HG03280 (cell line): Measurements from ENCODE around the gene TMX2.

Source experiments
- ATAC-seq: cut with Tn5 transposase; IDR thresholded peaks from one replicate; pipeline ENCODE4 v1.9.1; 2021; ENCODE audit warnings: mild to moderate bottlenecking, moderate library complexity; ENCODE audit not compliant: unreplicated experiment

TMX2 gene

GRCh38 chr11:57763568-57763967 lies 51.2 kb downstream of the TMX2 start:
- no peak for ATAC-seq

GRCh38 chr11:57764021-57764420 lies 51.6 kb downstream of the TMX2 start:
- ATAC-seq, result no peak

- ATAC-seq, result no peak
Observed at GRCh38 chr11:57764566-57764965, 52.2 kb downstream of the TMX2 start.

GRCh38 chr11:57764972-57765371 lies 52.6 kb downstream of the TMX2 start:
- no peak for ATAC-seq

DNA sequence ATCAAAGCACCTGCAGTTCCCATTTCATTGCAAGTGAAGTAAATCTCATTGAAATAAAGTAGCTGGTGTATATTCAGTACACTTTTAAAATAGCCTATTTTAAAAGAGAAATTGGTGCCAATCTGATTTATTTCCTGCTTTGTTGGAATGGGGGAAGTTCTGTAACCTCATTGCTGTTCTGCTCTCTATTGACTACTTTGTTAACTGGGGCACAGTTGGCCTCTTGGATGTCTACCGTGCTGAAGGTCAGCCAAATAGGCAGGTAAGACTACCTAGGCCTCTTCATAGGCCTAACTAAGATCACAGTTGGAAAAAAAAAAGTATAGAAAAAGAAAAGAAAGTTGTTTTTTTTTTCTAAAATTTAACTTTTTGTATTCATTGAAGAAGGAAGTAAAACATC lies 58.4 kb downstream of the TMX2 start:
- ATAC-seq, result no peak

GRCh38 chr11:57771365-57771764 lies 59.0 kb downstream of the TMX2 start:
- no peak for ATAC-seq

GRCh38 chr11:57772562-57772961 lies 60.2 kb downstream of the TMX2 start:
- ATAC-seq, result no peak

GRCh38 chr11:57773026-57773598 lies 60.7 kb downstream of the TMX2 start:
- no peak for ATAC-seq

- no peak for ATAC-seq
Observed at GRCh38 chr11:57775491-57775890, 63.1 kb downstream of the TMX2 start.

DNA sequence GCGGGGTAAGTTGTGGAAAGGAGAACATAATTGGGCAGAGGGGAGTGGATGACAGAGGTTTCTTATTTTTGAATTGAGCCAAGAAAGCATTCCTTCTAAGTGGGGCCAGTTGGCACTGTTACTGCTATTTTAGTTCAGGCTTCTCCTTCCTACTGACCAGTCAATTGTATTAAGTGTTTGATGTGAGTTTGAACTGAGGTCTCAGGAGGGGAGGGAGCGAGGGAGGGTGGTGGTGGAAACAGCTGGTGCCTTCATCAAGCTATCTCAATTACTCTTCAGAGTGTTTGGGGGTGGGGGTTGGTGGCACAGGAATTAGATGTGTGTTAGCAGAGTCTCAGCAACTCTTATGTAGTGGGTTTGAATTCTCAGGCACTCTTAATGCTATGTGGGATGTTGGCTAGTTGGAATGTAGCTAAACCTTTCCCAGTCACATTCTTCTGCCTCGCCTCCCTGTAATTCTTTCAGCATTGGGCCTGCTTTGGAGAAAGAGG lies 63.7 kb downstream of the TMX2 start:
- no peak for ATAC-seq

DNA sequence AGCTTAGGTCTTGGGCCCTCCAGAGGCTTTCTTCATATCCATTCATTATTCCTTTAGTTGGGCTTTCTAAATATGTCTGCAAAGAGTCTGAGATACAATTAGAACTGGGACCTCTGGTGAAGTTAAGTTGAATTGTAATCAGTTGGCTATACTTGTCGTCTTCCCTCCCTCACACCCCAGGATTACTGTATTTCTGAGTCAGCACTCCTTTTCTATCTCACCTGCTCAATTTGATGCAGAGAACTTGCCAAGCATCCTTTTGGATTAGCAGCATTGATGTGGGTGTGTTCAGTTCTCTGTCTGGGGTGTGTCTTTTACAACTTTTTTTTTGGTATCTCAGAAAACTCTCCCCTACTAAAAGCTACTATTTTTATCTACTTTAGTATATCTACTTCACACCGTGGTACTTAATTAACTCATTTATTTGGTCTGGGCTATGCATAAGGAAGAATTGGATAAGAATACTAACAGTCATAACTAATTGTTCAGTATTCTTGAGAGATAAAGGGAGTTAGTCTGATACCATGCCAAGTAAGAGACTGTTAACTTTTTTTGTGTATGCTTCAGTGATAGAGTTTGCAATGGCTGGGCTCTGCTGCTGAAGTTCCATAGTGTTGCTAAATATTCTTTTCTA lies 64.3 kb downstream of the TMX2 start:
- ATAC-seq, result no peak

GRCh38 chr11:57777969-57778317 lies 65.5 kb downstream of the TMX2 start:
- ATAC-seq, result no peak

DNA sequence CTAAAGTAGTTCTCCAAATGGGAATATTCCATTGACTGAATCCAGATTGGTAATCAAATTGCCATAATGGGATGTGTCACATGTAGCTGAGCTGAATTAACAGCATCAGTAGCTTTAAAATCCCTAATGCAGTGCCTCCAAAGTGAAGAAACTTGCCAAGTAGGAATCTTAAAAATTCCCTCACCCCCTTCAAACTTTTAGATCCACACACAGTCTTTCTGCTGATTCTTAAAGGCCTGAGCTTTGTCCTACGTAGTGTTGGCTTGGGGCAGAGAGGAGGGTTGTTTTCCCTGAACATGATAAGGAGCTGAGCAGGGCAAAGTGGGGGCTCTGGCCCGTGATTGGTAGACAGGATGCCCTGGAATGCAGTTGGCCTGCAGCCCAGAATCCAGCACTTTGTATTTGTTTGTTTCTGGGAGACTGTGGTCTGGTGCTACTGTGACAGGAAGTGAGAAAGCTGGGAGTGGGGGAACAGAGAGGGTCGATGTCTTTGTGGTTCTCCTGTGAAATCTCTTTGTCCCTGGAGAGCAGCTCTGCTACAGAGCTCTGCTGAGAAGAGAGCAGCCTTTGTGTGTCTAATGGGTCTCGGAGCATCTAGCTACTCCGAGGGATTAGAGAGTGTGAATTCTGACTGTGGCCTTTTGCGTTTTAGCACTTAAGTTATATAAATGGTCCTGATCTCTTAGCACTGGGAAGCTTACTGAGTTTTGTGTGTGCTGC lies 66.1 kb downstream of the TMX2 start:
- no peak for ATAC-seq

GRCh38 chr11:57779276-57779675 lies 66.9 kb downstream of the TMX2 start:
- no peak for ATAC-seq

GRCh38 chr11:57781529-57781943 lies 69.1 kb downstream of the TMX2 start:
- no peak for ATAC-seq

- no peak for ATAC-seq
Observed at GRCh38 chr11:57785072-57785471, 72.7 kb downstream of the TMX2 start.

DNA sequence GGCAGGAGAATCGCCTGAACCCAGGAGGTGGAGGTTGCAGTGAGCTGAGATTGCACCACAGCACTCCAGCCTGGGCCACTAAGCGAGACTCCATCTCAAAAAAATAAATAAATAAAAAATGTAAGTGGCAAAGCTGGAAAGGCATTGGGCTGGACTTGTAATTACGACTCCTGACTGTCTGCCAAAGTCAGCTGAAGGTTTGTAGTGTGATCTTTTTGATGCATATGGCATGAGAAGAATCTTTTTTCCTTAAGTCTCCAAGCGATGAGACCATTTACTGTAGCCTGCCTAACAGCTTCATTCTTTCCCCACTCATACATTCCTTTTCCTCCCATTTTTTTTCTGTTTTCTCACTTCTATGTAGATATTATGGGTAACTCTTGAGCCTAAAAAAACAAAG lies 74.0 kb downstream of the TMX2 start:
- no peak for ATAC-seq

DNA sequence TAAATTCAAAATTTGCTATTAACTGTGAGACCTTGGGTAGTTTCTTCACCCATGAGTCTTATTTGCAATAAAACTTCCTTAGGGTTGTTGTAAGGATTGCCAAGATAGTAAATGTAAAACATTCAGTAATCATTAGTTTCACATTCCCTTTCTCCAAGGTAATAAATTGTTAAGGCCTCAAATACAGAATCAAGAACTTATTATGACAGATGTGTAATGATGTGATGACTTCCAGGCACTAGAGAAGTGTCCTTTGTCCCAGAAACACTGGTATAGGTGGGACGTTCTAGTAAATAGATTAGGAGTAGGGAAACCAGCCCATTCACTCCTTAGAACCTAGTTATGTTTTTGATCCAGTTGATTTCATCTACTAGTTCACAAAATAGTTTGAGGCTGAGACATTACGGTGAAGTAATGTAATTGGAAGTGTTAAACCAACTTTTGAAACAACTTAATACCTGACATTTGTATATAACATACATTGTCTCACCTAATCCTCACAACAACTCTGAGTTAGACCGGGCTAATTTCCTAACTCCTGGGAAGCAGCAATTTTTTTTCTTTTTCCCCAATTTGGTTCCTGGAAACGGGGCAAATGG lies 74.7 kb downstream of the TMX2 start:
- ATAC-seq, result no peak

- no peak for ATAC-seq
Observed at GRCh38 chr11:57787920-57788702, 75.7 kb downstream of the TMX2 start.

GRCh38 chr11:57788703-57789088 lies 76.3 kb downstream of the TMX2 start:
- no peak for ATAC-seq
